ENCODE results near the gene PLS1. TPM values are rescaled to one million over a fixed set of nuclear protein-coding genes. Genes with fewer than 3 reads are reported as not detected.
"Not testable (repeated sequence)": the region's sequence is repeated elsewhere in the genome, so short reads cannot be mapped to it uniquely, and the experiment has no call there.

The PLS1 gene
- polyA plus RNA-seq, 3 donors from 2014 or later, result 1.9 to 6.2 (median 5.4) TPM

- Mint-ChIP-seq H3K9me3 (no peaks in the 10 kb centered on the region), H3K27ac (peak overlapping the region; percentile 91 to 99 (median 98)), H3K27me3 (ENCODE audit: low read depth in 3 of 3) (peaks cover 0 to 12% (median 8%) of the 10 kb centered on the region in 3 donors), H3K36me3 (peaks cover 0 to 3% (median 0%) of the 10 kb centered on the region in 3 donors), H3K4me1 (peaks cover 53 to 64% of the 10 kb centered on the region in 2 donors), H3K4me3 (peak overlapping the region; percentile 89 to 99 (median 92))
- peak; percentile 40 to 51 (median 47) for DNase-seq
These were observed 18.4 kb upstream of the PLS1 start for GRCh38 chr3:142577696-142578328.

- Mint-ChIP-seq H3K27me3 (ENCODE audit: low read depth in 3 of 3) (peaks cover 0 to 12% (median 8%) of the 10 kb centered on the region in 3 donors), H3K4me3 (peak within 1 kb of the TSS; percentile 89 to 99 (median 92)), H3K9me3 (no peaks in the 10 kb centered on the region), H3K4me1 (peaks cover 52 to 63% of the 10 kb centered on the region in 2 donors), H3K36me3 (peaks cover 0 to 3% (median 0%) of the 10 kb centered on the region in 3 donors), H3K27ac (peak within 1 kb of the TSS; percentile 91 to 99 (median 98))
- DNase-seq, result peak; percentile 97 to 98 (median 97)
These were observed 17.6 kb upstream of the PLS1 start, which contains the start of gene ATR for GRCh38 chr3:142578329-142579223. ATR (minus strand) TSS chr3:142578733; CDS start chr3:142578704, 29 bp downstream.

GRCh38 chr3:142580061-142580423 lies 16.2 kb upstream of the PLS1 start:
- Mint-ChIP-seq H3K27ac (peak overlapping the region; percentile 91 to 99 (median 98)), H3K36me3 (no peaks in the 10 kb centered on the region), H3K9me3 (no peaks in the 10 kb centered on the region), H3K4me1 (peaks cover 43 to 49% of the 10 kb centered on the region in 2 donors), H3K4me3 (peak overlapping the region; percentile 89 to 99 (median 92)), H3K27me3 (ENCODE audit: low read depth in 3 of 3) (peaks cover 3 to 12% (median 8%) of the 10 kb centered on the region in 3 donors)
- DNase-seq, result no peak

GRCh38 chr3:142581070-142581469 lies 15.1 kb upstream of the PLS1 start:
- not testable (repeated sequence) for H3K27ac Mint-ChIP-seq, H3K9me3 Mint-ChIP-seq, H3K4me3 Mint-ChIP-seq, DNase-seq, H3K36me3 Mint-ChIP-seq
- peaks cover 3 to 12% (median 8%) of the 10 kb centered on the region in 3 donors for H3K27me3 Mint-ChIP-seq (ENCODE audit: low read depth in 3 of 3)
- peaks cover 35 to 38% of the 10 kb centered on the region in 2 donors for H3K4me1 Mint-ChIP-seq

- Mint-ChIP-seq H3K27ac (no peak overlapping the region), H3K36me3 (no peaks in the 10 kb centered on the region), H3K9me3 (no peaks in the 10 kb centered on the region), H3K27me3 (ENCODE audit: low read depth in 3 of 3) (peaks cover 0 to 3% (median 0%) of the 10 kb centered on the region in 3 donors), H3K4me3 (no peak overlapping the region), H3K4me1 (no peaks in the 10 kb centered on the region)
- DNase-seq, result peak in 2 of 3 donors; percentile 23 to 45
These were observed 9.3 kb upstream of the PLS1 start for GRCh38 chr3:142586803-142587406.

- H3K9me3 Mint-ChIP-seq, result no peaks in the 10 kb centered on the region
- DNase-seq, result no peak
- H3K4me1 Mint-ChIP-seq, result no peaks in the 10 kb centered on the region
- H3K36me3 Mint-ChIP-seq, result no peaks in the 10 kb centered on the region
- H3K4me3 Mint-ChIP-seq, result no peak overlapping the region
- H3K27me3 Mint-ChIP-seq (ENCODE audit: low read depth in 3 of 3), result peaks cover 0 to 3% (median 0%) of the 10 kb centered on the region in 3 donors
- H3K27ac Mint-ChIP-seq, result no peak overlapping the region
These were observed 7.5 kb upstream of the PLS1 start for GRCh38 chr3:142588703-142589102.

GRCh38 chr3:142592268-142592667 lies 3.9 kb upstream of the PLS1 start:
- not testable (repeated sequence) for H3K4me3 Mint-ChIP-seq; H3K9me3 Mint-ChIP-seq; H3K36me3 Mint-ChIP-seq; H3K27ac Mint-ChIP-seq; H3K27me3 Mint-ChIP-seq (ENCODE audit: low read depth in 3 of 3); DNase-seq
- H3K4me1 Mint-ChIP-seq, result peaks cover 13 to 20% of the 10 kb centered on the region in 2 donors

- DNase-seq, result no peak
- Mint-ChIP-seq H3K27me3 (ENCODE audit: low read depth in 3 of 3) (peaks cover 2 to 9% (median 7%) of the 10 kb centered on the region in 3 donors), H3K4me3 (peak overlapping the region; percentile 97 to 99 (median 99)), H3K27ac (peak overlapping the region in 2 of 6 donors; percentile 6 to 71), H3K9me3 (no peaks in the 10 kb centered on the region), H3K4me1 (peaks cover 15 to 20% of the 10 kb centered on the region in 2 donors), H3K36me3 (peaks cover 0 to 3% (median 0%) of the 10 kb centered on the region in 3 donors)
These were observed 1.1 kb upstream of the PLS1 start for GRCh38 chr3:142595141-142595540.

GRCh38 chr3:142595581-142595950 lies 627 bp upstream of the PLS1 start:
- Mint-ChIP-seq H3K27me3 (ENCODE audit: low read depth in 3 of 3) (peaks cover 2 to 10% (median 8%) of the 10 kb centered on the region in 3 donors), H3K27ac (peak overlapping the region; percentile 6 to 87 (median 68)), H3K9me3 (no peaks in the 10 kb centered on the region), H3K4me3 (peak overlapping the region; percentile 97 to 99 (median 99)), H3K4me1 (peaks cover 15 to 20% of the 10 kb centered on the region in 2 donors), H3K36me3 (peaks cover 0 to 3% (median 0%) of the 10 kb centered on the region in 3 donors)
- no peak for DNase-seq

GRCh38 chr3:142596726-142597088 lies 514 bp downstream of the PLS1 start:
- Mint-ChIP-seq H3K36me3 (peaks cover 0 to 3% (median 0%) of the 10 kb centered on the region in 3 donors), H3K27ac (peak overlapping the region; percentile 36 to 96 (median 88)), H3K4me1 (peaks cover 15 to 20% of the 10 kb centered on the region in 2 donors), H3K4me3 (peak overlapping the region; percentile 97 to 99 (median 99)), H3K9me3 (no peaks in the 10 kb centered on the region), H3K27me3 (ENCODE audit: low read depth in 3 of 3) (peaks cover 2 to 11% (median 9%) of the 10 kb centered on the region in 3 donors)
- no peak for DNase-seq

GRCh38 chr3:142597906-142598305 lies 1.7 kb downstream of the PLS1 start:
- Mint-ChIP-seq H3K27ac (peak overlapping the region in 2 of 6 donors; percentile 1 to 39), H3K36me3 (peaks cover 0 to 3% (median 0%) of the 10 kb centered on the region in 3 donors), H3K9me3 (no peaks in the 10 kb centered on the region), H3K4me1 (peaks cover 15 to 20% of the 10 kb centered on the region in 2 donors), H3K27me3 (ENCODE audit: low read depth in 3 of 3) (peaks cover 2 to 11% (median 9%) of the 10 kb centered on the region in 3 donors), H3K4me3 (peak overlapping the region in 3 of 5 donors; percentile 34 to 59 (median 39))
- no peak for DNase-seq

GRCh38 chr3:142601713-142602112 lies 5.5 kb downstream of the PLS1 start:
- Mint-ChIP-seq H3K27me3 (ENCODE audit: low read depth in 3 of 3) (peaks cover 0 to 4% (median 1%) of the 10 kb centered on the region in 3 donors), H3K4me3 (no peak overlapping the region), H3K36me3 (peaks cover 0 to 3% (median 0%) of the 10 kb centered on the region in 3 donors), H3K9me3 (no peaks in the 10 kb centered on the region), H3K4me1 (peaks cover 6 to 7% of the 10 kb centered on the region in 2 donors), H3K27ac (no peak overlapping the region)
- no peak for DNase-seq

GRCh38 chr3:142602619-142603385 lies 6.6 kb downstream of the PLS1 start:
- Mint-ChIP-seq H3K27me3 (ENCODE audit: low read depth in 3 of 3) (peaks cover 0 to 2% (median 1%) of the 10 kb centered on the region in 3 donors), H3K36me3 (peaks cover 0 to 3% (median 0%) of the 10 kb centered on the region in 3 donors), H3K9me3 (no peaks in the 10 kb centered on the region), H3K4me1 (peaks cover 0 to 2% of the 10 kb centered on the region in 2 donors), H3K27ac (no peak overlapping the region), H3K4me3 (no peak overlapping the region)
- DNase-seq, result no peak

Measured in immature natural killer cell (primary cell).